T-helper 1 cell treated with Interleukin-12 subunit alpha and Interleukin-12 subunit beta and Interleukin-4 antibody, amounts not matched to agents 30 μg/mL and 1 μg/mL, for 36 hours (primary cell): ENCODE results near the gene AGFG2.

Experiments used
- H3K27ac Mint-ChIP-seq: one replicate; pipeline ENCODE4 v1.8.0; 2021; ENCODE audit warnings: mild to moderate bottlenecking, mixed read lengths
- H3K27me3 Mint-ChIP-seq: one replicate; pipeline ENCODE4 v1.8.0; 2021; ENCODE audit warnings: low read depth, mixed read lengths
- H3K36me3 Mint-ChIP-seq: one replicate; pipeline ENCODE4 v1.8.0; 2021; ENCODE audit warnings: low read depth, mixed read lengths
- H3K4me1 Mint-ChIP-seq: one replicate; pipeline ENCODE4 v1.8.0; 2021; ENCODE audit warnings: low read depth, mixed read lengths
- H3K4me3 Mint-ChIP-seq: one replicate; pipeline ENCODE4 v1.8.0; 2021; ENCODE audit warnings: mild to moderate bottlenecking, moderate library complexity, mixed read lengths
- H3K9me3 Mint-ChIP-seq: one replicate; pipeline ENCODE4 v1.8.0; 2021; ENCODE audit warnings: mixed read lengths

The AGFG2 gene

DNA sequence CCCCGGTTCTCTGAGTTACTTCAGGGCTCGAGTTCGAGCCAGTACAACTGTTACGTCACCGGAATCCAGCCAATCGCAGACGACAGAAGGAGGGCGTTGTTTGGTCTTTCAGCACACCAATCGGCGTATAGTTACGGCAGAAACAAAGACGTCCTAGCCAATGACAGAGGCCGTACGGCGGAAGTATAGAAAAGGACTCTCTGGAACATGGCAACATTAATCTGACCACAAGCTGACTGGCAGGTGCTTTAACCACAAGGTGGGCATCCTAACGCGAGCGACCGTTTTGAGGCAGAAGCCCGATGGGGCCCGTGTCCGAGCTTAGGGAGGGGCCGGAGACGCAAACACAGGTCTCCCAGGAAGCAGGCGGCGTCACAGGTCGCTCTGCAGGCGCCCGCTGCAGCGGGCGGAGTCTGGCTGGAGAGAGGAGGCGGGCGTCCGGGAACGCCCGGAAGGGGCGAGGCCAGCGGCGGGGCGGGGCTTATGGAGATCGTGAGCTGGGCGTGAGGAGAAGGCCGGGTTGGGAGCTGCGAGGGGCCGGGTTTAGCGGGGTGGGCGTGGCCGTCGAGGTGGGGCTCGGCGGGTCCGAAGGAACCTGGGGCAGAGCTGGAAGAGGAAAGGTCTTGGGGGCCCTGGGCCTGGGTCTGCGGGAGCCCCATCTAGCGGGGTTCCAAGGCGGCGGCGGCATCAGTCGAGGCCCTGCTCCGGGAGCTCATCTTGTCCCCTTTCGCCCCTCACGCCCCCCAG, 73.2 kb downstream of the AGFG2 start, which contains the start of gene MOSPD3:
TSS of gene MOSPD3 (plus strand) at position 558 of the 747 bp plus-strand sequence. CDS start 252 bp downstream, outside the sequence.
- H3K27ac Mint-ChIP-seq: peak within 1 kb of the TSS; percentile 100
- H3K4me3 Mint-ChIP-seq: peak within 1 kb of the TSS; percentile 98
- H3K27me3 Mint-ChIP-seq: peaks cover 5% of the 10 kb centered on the region
- H3K9me3 Mint-ChIP-seq: no peaks in the 10 kb centered on the region
- peaks cover 18% of the 10 kb centered on the region for H3K36me3 Mint-ChIP-seq
- H3K4me1 Mint-ChIP-seq: peaks cover 12% of the 10 kb centered on the region

DNA sequence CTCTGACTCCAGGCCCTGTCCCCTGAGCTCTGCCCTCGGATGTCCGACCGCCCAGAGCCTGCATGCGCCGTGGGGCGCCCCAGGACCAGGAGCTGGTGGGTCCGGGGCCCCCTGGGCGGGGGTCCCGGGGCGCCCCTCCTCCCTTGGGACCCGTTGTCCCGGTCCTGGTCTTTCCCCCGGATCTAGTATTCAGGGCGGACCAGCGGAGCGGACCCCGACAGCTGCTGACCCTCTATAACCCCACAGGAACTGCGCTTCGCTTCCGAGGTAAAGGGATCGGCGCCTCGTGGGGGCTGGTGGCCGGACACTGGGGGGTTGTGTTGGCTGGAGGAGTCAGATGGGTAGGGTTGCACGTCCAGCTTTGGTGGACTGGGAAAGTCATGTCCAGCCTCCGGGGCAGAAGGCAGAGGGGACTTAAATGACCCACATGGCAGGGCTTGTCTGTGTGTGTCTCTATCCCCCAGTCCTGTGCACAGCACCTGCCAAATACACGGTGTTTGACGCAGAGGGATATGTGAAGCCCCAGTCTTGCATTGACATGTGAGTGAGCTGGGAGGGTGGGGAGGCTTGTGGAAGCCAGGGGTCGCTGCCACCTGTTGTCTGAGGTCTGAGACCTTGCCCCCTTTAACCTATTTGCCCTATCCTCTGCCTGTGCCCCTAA, 73.9 kb downstream of the AGFG2 start:
- no peaks in the 10 kb centered on the region for H3K27me3 Mint-ChIP-seq
- H3K4me3 Mint-ChIP-seq: peak overlapping the region; percentile 98
- peaks cover 18% of the 10 kb centered on the region for H3K36me3 Mint-ChIP-seq
- peaks cover 12% of the 10 kb centered on the region for H3K4me1 Mint-ChIP-seq
- peak overlapping the region; percentile 34 for H3K27ac Mint-ChIP-seq
- H3K9me3 Mint-ChIP-seq: no peaks in the 10 kb centered on the region

DNA sequence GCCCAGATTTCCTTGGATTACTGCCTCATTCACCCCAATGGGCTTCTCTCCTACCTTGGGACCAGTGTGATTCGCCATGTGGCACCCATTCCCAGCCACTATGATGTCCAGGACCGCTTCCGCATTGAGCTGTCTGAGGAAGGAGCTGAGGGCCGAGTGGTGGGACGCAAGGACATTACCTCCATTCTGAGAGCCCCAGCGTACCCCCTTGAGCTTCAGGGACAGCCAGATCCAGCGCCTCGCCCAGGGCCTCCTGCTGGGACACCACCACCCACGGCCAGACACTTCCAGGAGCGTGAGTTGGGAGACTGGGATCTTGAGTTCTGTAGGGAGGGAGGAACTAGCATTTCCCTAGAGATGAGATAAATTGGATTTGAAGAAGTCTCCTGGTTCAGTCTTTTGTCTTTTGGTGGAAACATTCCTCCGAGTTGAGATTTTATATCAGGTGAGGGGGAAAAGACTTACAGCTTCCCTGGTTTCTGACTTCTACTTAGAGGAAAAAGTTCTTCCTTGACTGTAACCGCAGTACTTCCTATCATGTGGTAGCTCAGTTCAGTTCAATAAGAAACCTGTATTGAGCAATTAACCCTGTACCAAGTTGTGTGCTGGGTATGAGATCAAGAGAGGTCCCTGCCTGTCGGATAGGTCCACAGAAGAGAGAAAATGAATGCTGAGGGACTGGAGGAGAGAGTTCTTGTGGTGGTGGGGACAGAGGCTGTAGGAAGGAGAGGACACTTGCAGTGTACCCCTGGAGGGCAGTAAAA, 74.6 kb downstream of the AGFG2 start:
- H3K9me3 Mint-ChIP-seq: no peaks in the 10 kb centered on the region
- no peaks in the 10 kb centered on the region for H3K27me3 Mint-ChIP-seq
- H3K4me1 Mint-ChIP-seq: peaks cover 12% of the 10 kb centered on the region
- H3K27ac Mint-ChIP-seq: peak overlapping the region; percentile 6
- H3K36me3 Mint-ChIP-seq: peaks cover 18% of the 10 kb centered on the region
- H3K4me3 Mint-ChIP-seq: peak overlapping the region; percentile 66

DNA sequence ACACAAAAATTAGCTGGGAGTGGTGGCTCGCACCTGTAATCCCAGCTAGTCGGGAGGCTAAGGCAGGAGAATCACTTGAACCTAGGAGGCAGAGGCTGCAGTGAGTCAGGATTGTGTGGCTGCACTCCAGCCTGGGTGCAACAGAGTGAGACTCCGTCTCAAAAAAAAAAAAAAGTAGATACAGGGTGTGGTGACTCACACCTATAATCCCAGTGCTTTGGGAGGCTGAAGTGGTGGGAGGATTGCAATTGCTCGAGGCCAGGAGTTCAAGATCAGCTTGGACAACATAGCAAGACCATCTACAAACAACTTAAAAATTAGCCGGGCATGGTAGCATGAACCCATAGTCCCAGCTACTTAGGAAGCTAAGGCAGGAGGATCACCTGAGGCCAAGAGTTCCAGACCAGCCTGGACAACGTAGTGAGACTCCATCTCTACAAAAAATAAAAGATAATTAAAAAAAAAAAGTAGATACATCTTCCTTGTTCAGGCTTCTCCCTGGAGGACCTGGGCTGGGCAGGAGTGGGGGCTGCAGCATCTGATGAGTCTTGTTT, 75.4 kb downstream of the AGFG2 start:
- Mint-ChIP-seq H3K4me1 (peaks cover 12% of the 10 kb centered on the region), H3K9me3 (no peaks in the 10 kb centered on the region), H3K4me3 (peak overlapping the region; percentile 66), H3K36me3 (peaks cover 18% of the 10 kb centered on the region), H3K27ac (no peak overlapping the region), H3K27me3 (no peaks in the 10 kb centered on the region)
